GM12891 (cell line): ENCODE results near the gene RIMS1.

Source experiments
- DNase-seq: peaks from one replicate; pipeline ENCODE4 v3.0.0; 2011; ENCODE audit warnings: low spot score; ENCODE audit not compliant: insufficient read length
- FAIRE-seq: peaks from 2 replicates; lab custom pipeline; 2011; peaks lifted over from hg19 to GRCh38; lab: Jason Lieb, UNC
- PAX5 ChIP-seq: IDR thresholded peaks from 2 replicates; pipeline ENCODE4 v1.6.1; 2011; ENCODE audit warnings: low read length, moderate library complexity, mild to moderate bottlenecking; ENCODE audit not compliant: insufficient read depth, severe bottlenecking
- POLR2A ChIP-seq: IDR thresholded peaks from 2 replicates; pipeline ENCODE4 v1.6.1; 2011; ENCODE audit warnings: low read depth, low read length, control low read depth
- POLR2AphosphoS5 ChIP-seq: IDR thresholded peaks from 2 replicates; pipeline ENCODE4 v1.6.1; 2011; ENCODE audit warnings: low read depth, low read length, control low read depth
- POU2F2 ChIP-seq: IDR thresholded peaks from 2 replicates; pipeline ENCODE4 v1.6.1; 2011; ENCODE audit warnings: low read depth, mild to moderate bottlenecking, control low read depth, low read length, moderate library complexity
- SPI1 ChIP-seq: IDR thresholded peaks from 2 replicates; pipeline ENCODE4 v1.6.1; 2011; ENCODE audit warnings: low read depth, low read length, control low read depth
- TAF1 ChIP-seq: IDR thresholded peaks from 2 replicates; pipeline ENCODE4 v1.6.1; 2011; ENCODE audit warnings: low read depth, low read length, control low read depth

Gene RIMS1

DNA sequence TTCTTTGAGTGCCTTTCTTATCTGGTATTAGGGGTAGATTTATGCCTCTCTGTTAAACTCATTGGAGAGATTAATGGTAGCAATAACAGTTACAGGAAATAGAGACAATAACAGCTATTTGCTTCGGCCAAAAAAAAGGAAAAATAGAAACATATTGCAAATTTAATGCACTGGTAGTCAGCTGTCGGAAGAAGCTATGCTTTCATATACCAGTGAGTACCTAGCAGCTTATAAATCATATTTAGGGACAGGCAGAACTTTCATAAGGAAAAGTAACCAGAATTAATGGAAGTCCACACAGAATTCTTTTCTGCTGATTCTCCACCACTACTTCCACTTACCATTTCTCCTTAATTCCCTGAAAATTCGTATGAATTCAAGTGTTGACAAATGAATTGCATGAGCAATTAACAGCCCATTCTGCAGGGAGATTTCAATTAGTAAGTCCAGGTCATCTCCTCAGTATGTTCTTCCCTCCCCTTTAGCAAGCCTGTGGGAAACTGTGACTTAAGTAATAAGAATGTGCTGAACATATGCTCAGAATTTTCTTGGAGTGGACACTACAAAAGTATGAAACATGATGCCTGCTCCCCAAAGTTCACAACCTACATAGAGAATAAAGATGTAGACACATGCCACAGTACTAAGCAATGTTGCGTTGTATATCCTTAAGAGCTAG lies 538.8 kb downstream of the RIMS1 start:
- DNase-seq (no peak), FAIRE-seq (no peak)
- TF ChIP-seq POU2F2, result no peak
- no peak for TF ChIP-seq SPI1
- TF ChIP-seq PAX5, result no peak
- TF ChIP-seq TAF1, result no peak
- no peak for TF ChIP-seq POLR2AphosphoS5
- no peak for TF ChIP-seq POLR2A

DNA sequence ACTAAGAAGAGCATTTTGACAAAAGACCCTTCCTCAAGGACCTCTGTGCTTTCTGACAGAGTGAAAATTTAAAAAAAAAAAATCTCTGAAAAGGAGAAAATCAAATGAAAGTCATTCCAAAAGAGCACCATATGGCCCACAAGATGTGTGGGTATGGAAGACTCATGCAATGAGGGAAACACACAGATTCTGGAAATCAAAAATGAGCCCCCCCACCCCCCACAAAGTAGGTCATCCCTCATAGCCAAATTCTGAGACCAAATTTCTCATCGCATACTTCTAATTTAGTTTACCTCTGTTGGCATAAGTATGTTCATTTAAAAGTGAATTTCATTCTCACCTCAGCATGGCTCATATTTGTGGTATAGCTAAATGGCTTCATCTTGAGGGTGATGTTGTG lies 554.3 kb downstream of the RIMS1 start:
- TF ChIP-seq SPI1 (no peak), POU2F2 (no peak), TAF1 (no peak), POLR2A (no peak), PAX5 (no peak), POLR2AphosphoS5 (no peak)
- DNase-seq (no peak), FAIRE-seq (no peak)

DNA sequence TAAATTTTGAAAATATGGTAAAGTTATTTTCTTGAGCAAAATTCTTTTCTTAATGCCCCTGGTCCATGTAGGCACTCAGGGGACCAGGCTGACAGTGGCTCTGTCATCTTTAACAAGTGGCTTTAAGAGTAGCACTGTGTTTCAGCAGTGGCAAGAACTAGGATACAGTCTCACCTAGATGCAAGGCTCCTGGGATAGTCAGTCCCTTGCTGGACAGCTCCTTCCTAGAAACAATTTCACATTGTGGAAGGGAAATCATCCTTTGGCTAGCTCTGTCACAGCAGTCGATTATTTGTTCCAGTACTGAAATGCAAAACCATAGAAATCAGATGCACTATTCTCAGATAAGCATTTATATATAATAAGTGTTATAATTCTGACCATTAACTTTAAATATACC lies 560.1 kb downstream of the RIMS1 start:
- FAIRE-seq (no peak), DNase-seq (no peak)
- TF ChIP-seq SPI1, result no peak
- no peak for TF ChIP-seq POLR2AphosphoS5
- TF ChIP-seq PAX5, result no peak
- no peak for TF ChIP-seq TAF1
- no peak for TF ChIP-seq POLR2A
- TF ChIP-seq POU2F2, result no peak
